ENCODE results near the gene PRKG1.
"Not testable (repeated sequence)": the region's sequence is repeated elsewhere in the genome, so short reads cannot be mapped to it uniquely, and the experiment has no call there.

Gene PRKG1

DNA sequence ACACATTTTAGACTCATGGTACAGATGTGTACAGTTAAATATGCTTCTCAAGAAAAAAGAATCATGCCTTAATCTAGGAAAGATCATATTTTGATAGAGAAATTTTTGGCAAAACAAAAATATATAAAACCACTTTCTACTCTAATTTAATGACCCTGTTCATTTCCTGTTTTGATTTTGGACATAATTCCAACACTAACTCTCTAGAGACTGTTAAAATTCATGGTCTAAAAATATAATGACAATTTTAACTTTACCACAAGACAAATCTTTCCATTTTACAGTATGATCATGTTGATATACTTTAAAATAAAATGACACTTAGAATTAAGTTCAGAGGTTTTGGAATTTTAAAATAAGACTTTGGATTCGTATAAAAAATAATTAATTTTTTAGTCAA lies 45.2 kb downstream of the PRKG1 start:
- DNase-seq, result no peak

DNA sequence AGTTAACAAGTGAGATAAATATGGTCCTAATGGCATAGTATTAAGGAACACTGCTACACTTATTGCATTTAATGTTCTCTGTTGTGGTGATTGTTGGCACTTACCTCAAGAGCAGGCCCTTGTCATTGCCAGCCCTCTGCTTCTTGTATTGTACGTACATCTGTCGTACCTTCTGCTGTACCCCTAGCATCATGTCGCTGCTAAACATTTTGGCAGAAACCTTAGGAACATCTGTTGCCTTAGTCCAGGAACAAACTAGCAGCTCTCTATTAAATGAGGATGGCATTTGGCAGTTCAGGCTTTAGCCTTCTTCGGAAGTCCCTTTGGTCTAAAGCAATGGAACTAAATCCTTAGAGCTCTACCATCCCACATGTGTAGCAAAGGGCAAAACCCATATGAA lies 47.6 kb downstream of the PRKG1 start:
- DNase-seq, result no peak

DNA sequence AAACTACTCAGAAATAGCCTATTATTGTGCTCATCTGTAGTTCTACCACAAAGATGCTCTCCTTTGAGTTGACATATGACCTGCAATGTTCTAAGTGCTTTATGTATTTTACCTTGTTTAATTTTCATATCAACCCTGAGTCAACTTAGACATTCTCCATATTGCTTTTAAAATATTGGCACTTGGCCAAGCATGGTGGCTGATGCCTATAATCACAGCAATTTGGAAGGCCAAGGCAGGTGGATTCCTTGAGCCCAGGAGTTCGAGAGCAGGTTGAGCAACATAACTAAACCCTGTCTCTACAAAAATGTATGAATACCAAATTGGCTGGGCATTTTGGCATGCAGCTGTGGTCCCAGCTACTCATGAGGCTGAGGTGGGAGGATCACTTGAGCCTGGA lies 50.6 kb downstream of the PRKG1 start:
- no peak for DNase-seq

DNA sequence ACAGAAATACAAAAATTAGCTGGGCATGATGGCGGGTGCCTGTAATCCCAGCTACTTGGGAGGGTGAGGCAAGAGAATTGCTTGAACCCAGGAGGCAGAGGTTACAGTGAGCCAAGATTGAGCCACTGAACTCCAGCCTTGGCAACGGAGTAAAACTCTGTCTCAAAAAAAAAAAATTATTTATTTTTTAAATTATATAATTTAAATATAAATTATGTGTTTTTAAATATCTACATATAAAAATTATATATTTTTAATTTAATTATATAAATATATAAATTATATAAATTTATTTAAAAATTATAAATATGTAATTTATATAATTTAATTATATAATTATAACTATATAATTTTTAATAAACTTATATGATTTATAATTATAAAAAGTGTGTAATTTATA lies 51.2 kb downstream of the PRKG1 start:
- DNase-seq, result no peak

DNA sequence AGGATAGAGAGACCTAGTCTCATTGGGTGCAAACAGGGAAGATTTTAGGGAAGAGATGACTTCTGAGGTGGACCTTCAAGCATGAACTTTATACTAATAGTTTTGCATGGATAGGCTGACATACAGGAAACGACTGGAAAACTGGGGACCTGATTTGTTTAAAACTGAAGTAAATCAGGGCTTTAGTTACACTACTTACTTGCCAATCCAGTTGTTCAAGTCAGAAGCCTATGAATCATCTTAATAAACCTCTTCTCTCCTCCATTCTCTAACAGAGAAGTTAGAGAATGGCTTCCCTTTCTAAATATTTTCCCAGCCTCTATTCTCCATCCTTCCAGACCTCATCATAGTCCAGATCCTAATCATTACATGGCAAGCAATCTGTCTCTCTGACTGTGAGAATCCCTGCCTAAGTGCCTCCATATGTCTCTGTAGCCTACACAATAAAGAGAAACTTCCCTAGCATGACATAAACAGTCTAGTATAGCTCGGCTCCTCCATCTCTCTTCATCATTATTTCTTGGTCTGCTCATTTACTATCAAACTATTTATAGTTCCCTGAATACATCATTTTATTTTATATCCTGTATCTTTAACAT lies 55.8 kb downstream of the PRKG1 start:
- DNase-seq, result no peak

DNA sequence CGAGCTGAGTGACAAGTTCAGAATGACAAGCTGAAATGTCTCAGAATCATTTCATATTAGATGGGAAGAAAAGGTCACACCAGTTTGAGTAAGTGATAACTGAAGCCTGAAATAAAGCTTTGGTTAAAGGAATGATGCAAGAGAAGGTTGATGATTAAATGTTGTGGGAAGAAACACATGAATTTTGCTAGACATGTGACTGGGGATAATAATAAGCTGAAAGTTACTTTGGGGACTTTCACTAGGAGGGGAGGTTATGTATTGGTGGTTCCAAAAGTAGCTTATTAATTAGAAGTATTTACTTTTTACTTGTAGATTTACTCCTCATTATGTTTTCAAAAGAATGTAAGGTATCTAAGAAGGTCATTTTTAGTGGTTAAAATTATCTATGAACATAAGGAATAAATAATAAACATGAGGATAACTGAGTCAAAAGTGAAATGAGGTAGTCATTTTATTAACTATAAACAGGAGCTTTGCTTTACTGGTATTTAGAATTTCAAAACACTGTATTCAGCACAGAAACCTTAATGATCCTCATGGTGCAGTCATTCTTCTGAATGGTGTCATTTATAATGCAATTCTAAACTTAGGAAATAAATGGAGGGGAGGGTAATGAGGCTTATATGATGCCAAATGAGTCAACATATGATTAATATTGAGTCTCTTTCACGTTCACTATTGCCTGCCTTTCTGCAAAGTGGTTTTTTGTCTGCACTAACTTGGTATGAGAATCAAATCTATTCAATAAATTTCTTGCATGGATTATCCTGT lies 63.7 kb downstream of the PRKG1 start:
- no peak for DNase-seq

DNA sequence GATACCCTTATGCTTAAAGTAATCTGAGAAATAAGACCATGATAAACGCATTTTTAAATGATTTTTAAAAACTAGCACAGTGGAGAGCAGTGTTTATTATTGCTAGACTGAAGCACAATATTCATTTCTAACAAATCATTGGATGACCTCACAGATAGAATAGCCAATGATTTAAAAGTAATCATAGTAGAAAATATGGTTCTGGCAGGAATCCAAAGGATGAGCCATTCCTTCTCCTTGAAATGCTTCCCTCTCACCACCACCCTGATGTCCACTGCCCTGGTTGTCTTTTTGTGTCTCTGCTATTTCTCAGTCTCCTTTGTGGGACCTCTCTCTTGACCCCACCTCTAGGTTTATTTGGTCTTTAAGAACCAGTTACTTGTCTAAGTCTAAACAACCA lies 64.9 kb downstream of the PRKG1 start:
- no peak for DNase-seq

DNA sequence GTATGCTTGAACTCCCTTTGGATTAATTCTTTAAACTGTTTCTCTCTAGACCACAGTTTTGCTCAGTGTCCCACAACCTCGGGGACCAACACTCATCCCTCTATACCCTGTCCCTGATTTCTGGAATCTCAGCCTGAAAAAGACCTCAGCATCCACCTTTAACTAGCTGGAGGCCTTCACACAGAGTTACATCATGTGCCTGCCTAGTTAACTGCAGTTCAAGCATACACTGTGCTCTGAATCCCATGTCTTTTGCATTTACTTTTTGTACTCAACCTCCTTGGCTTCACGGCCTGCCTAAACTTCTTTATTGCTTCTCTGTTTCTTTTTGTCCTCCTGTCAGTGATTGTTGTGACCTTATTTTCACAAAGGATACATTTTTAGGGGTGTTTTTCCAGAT lies 66.7 kb downstream of the PRKG1 start:
- DNase-seq, result no peak

DNA sequence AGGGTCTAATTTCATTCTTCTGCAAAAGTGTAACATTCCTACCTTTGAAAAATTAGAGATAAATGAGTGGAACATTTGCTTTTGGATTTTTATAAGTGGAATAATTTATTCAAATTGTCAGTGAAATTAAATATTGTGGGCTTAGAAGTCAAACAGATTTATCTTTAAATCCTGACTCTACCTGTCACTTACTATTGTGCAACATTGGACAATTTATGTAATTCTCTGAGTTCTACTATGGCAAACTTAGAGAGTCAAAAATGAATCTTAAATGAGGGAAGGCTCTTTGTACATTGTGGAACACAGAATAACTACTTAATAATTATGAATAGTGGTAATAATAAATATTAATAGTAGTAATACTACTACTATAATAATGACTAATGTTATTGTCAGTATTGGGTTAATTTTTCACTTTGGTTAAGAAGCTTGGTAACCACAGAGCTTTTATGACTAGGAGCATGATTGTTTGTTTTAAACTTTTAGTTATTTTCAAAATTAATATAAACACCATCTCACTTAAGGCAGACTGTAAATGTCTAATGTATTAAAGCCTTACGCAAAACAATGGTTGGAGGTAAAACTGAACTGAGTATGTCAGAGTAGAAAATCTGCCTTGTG lies 70.0 kb downstream of the PRKG1 start:
- DNase-seq, result no peak

DNA sequence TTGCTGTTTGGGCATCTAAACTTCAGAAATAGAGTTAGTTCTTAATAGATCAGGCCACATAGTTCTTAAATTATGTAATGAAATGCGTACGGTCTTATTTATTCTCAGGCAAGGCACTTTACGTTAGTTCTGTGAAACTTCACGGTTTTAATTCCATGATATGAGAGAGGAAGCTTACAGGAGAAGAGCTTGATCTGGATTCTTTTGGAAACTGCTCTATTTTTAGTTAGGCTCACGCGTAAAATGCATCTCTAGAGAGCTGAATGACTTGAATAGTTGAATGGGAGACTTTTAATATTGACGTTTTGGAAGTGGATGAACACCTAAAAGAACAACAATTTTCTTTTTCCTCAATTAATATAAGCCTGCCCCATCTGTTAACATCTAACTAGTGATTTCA lies 71.1 kb downstream of the PRKG1 start:
- DNase-seq, result no peak

DNA sequence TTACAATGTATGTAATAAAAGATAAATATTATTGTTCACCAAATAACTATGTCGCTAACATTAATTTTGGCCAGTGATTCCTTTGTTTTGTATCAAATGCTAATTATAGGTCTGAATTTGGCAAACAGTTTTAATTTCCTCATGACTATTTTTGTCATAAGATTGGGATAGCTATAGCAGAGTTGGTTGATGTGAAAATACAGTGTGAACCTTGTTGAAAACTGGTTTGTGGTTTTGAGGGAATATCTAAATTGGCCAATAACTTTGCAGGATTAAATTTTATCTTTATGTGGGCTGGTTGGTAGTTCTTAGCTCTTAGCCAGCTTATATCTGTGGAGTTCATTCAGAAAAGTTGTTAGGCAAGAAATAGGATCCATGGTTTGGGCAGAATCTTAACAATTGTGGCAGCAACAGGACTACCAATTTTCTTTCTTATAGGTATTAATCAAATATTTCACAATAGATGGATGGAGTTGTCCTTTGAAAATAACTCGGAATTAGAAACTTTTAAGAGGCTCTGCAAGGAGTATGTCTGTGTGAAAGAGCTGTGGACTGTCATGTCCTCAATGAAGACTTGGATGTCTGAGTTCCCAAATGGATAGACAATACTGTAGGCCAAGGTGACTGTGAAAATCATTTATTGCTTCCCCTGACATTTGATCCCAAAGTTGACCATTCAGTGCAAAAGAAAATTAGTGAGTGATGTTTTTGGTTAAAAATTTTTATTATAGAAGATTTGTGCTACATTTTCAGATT lies 73.5 kb downstream of the PRKG1 start:
- no peak for DNase-seq

DNA sequence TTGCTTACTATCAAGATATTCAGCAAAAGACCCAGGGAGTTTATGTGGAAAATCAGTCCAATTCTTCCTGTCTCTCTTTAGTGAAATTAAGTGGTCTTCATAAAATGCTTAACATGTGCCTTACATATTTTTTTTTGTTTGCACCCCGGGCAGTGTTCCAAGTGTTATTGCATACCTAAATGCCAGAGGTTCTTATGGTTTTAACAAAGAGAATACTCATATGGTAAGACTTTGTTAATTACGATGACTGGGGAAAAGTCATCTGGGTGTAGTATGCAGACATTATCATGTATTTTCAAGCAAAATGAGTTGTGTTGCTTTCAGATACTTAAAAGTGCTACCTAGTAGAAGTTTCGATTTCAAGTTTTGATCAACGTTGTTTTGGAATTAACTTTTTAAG lies 82.6 kb downstream of the PRKG1 start:
- DNase-seq, result no peak

DNA sequence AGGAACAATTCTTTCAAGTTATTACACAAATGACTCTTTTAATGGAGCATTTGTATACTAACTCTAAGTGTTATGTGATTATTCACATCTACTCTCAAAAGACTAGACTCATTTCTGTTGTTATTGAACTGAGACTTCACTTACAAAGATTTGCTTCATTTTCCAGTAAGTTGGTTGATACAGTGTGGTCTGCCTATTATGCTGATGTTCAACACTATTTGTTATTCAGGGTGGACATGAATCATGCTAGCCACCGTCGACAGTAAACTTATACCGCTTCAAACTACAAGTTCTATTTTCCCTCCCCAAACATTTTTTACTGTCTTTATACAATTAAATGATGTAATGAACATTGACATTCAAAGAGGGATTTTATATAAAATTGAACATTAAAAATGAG lies 84.5 kb downstream of the PRKG1 start:
- DNase-seq, result no peak

DNA sequence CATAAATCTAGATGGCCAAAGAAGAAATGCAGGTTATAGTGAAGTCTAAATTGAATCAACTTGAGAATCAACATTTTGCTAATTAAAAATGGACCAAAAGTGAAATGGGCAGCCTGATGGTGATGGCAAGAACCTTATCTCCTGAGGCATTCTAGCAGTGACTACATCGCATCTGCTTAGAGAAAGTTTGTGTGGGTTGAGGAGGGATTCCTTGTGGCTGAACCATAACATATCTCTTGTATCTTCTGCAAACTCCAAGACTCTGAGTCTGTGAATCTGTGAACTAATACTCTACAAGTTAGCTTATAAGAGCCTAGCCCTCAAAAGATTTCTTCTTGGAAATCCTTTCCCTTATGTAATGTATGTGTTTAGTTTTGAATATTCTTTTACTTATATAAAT lies 85.6 kb downstream of the PRKG1 start:
- DNase-seq, result no peak

DNA sequence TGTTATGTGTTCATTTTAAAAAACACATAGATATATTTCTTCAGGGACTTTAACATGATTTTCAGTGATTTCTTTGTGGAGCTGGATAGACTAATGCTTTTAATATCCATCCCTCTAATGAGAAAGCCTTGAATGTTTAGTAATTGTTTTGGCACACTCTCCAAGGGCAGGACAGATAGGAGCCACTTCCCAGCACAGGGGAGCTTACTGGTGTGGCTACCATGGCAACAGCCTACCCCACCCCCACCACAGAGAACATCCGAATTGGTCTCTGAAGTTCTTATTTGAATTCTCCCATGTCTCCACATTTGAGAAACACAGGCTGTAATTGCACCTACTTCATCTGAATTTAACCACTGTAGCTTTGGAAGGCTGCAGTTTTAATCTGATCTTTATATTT lies 87.7 kb downstream of the PRKG1 start:
- no peak for DNase-seq

DNA sequence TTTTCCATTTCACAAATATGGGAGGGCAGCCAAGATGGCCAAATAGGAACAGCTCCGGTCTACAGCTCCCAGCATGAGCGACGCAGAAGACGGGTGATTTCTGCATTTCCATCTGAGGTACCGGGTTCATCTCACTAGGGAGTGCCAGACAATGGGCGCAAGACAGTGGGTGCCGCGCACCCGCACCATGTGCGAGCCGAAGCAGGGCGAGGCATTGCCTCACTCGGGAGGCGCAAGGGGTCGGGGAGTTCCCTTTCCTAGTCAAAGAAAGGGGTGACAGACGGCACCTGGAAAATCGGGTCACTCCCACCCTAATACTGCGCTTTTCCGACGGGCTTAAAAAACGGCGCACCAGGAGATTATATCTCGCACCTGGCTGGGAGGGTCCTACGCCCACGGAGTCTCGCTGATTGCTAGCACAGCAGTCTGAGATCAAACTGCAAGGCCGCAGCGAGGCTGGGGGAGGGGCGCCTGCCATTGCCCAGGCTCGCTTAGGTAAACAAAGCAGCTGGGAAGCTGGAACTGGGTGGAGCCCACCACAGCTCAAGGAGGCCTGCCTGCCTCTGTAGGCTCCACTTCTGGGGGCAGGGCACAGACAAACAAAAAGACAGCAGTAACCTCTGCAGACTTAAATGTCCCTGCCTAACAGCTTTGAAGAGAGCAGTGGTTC lies 89.2 kb downstream of the PRKG1 start:
- DNase-seq, result not testable (repeated sequence)

DNA sequence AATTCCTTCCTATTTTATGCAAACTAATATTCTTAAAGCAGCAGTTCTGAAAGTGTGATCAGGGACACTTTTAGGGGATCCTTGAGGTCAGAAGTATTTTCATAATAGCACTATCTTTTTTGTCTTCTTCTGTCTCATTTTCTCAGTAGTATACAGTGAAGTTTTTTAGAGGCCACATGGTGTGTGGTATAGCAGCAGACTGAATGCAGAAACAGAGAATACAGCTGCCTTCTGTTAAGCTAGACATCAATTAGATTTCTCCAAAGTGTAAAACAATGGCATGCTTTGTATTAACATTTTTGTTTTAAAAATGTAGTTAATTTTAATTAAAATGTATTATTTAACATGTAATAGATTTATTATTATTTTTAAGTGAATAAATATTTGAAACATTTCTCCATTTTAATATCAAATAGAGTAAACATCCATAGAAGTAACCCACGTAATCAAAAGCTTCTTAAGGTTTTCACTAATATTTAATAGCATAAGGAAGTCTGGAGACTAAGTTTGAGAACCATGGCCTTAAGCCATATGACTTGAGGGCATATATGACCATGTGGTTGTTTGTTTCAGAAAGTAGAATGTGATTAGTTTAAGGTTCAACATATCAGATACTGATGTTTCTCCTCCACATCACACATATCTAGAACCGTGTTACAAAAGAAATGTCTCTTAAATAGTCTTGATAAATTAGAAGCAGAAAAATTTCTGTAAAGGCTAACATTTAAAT lies 94.0 kb downstream of the PRKG1 start:
- no peak for DNase-seq

DNA sequence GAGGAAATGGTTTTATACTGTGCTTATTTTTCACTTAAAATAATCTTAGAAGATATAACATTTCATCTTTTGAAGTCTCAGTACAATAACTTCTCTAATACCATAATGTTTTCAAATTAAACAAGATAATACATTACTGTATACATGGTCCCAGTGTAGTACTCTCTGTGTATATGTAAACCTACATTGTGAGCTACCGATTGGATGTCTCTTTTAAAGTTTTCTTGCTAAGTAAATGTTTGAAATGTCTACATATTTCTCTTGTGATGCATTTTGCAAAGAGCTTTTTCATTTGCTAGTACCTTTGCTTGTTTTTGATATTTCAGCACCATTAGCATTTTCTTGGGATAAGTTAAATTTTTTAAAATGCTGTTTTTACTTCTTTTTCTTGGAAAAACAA lies 94.8 kb downstream of the PRKG1 start:
- no peak for DNase-seq

DNA sequence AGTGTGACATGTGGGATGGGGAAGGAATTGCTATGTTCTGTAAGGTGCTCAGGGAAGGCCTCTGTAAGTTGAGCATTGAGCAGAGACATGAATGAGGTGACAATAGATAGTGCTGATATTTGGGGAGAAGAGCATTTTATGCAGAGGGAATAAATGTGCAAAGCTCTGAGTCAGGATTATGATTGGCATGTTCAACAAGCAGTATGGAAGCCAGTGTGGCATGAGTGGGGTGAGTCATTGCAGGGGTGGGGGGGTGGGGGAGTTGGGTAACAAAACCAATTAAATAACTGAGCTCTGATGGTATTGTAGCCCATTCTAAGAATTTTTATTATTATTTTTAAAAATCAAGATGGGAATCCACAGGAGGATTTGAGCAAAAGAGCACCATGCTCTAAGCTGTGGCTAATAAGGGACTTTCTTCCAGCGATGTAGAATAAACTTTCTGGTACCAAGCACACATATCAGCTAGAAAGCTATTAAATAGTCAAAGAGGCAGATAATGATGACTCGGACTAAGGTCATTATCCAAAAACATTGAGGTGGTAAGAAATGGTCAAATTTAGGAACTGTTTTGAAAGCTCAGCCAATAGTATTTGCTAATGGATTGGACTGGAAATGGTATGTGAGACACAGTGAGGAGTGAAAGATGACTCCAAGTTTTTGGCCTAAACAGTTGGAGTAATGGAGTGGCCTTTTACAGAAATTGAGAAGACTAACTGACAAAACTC lies 96.4 kb downstream of the PRKG1 start:
- no peak for DNase-seq

DNA sequence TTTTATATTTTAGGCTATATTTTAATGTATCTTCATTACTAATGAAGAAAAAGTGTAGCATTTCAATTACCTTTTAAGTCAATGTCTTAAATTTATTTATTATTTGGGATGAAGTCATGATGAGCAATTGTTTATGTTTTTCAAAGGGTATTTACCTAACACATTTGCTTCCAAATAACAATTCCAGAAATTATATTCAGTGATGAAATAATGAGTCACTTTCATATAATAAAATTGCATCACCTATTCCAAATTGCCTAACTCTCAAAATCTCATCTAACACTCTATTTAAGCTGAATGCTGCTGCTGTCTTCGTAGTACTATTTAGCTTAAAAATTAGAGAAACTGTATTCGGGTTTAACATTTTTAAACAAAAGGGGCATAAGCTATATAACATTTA lies 97.7 kb downstream of the PRKG1 start:
- no peak for DNase-seq

DNA sequence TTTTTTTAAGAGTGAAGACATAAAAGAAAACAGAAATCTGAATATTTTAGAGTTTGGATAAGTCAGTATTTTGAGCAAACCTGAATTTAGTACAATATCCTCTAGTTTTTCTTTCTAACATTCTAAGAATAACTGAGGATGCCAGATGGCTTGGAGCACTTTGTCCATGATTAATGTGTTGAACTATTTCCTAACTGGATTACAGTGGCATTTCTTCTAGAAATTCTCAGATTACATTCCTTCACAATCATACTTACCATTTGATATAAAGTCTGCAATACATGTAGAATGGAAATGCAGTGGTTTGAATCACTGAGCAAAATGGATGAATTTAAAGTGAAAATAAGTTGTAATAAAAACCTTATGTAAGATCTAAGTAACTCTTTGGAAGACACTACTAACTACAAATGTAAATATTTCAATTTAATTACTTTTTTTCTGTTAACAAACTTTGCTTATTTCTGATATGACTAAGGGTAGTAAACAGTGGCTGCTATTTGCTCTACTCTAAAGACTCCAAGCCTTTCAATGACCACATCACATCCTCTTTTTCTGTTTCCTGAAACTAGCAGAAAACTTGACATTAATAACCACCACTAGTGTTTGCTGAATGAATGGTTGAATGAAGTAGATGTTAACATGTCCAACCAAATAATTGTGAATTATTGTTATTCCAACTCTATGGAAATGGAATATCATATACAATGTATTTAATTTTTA lies 102.8 kb downstream of the PRKG1 start:
- no peak for DNase-seq

Data from NCI-H2081 treated with DMSO at 0.1 percent for 48 hours (cell line).